H54 (cell line): ENCODE measurements around the gene ANKHD1.
A peak's percentile ranks its signal among the peaks of the same experiment; 100 is the strongest.

ENCODE experiments used
- DNase-seq: peaks from one replicate; pipeline ENCODE4 v3.0.0; 2011; ENCODE audit warnings: low spot score, mixed read lengths; ENCODE audit not compliant: insufficient read length
- FAIRE-seq: peaks from 3 replicates; lab custom pipeline; 2011; peaks lifted over from hg19 to GRCh38; lab: Jason Lieb, UNC
- POLR2A ChIP-seq: IDR thresholded peaks from 2 replicates; pipeline ENCODE4 v1.6.1; 2011; ENCODE audit warnings: low read depth, mild to moderate bottlenecking, low read length

Gene ANKHD1

DNA sequence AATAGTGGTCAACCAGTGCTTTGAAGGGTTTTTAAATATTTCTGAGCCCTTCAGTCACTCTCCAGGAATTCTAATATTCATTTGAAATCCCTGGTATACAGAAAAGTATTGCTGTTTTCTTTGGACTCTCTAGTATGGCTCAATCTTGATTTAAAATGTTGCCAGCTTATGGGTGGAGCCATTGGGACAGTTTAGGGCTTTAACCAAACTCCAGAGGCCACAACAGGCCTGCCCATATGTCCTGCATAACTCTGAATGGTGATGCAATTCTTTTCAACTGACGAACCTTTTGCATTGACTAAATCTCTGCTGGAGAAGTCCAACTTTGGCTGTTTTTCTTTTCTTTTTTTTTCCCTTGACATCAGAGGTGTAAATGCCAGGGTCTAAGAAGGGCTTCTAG, 10.3 kb upstream of the ANKHD1 start:
- no peak for FAIRE-seq
- no peak for TF ChIP-seq POLR2A
- no peak for DNase-seq

GRCh38 chr5:140391732-140392131, 9.9 kb upstream of the ANKHD1 start:
- FAIRE-seq (no peak), DNase-seq (no peak)
- TF ChIP-seq POLR2A = no peak

DNA sequence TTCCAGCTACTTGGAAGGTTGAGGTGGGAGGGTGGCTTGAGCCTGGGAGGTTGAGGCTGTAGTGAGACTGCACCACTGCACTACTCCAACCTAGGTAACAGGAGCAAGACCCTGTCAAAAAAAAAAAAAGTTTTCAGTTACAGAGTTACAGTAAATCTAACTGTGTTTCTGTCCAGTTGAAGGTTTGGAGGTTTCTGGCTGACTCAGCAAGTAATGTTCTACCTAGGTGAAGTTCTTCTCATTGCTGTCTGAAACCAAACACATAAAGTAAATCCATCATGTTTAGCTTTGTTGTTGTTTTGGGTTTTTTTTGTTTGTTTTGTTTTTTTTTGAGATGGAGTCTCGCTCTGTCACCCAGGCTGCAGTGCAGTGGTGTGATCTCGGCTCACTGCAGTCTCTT, 7.9 kb upstream of the ANKHD1 start:
- no peak for DNase-seq
- TF ChIP-seq POLR2A = no peak
- no peak for FAIRE-seq

DNA sequence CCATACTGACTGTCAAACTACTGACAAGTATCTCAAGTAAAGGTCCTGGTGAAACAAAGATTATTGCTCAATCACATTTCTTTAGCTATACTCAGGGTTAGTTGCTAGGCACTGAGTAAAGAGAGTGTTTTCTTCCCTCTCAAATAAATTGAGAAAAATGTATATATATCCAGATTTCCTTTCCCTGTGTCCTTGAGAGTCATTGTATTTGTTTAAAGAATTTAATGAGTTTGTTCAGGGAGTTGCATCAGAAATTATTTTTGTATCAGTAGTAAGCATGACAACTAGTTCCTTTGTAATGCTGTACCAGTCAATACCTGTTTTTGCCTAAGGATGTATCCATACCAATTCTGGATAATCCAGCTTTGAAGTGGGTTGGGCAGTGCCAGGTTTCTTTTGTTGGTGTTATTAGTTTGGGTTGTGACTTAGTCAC, 3.2 kb upstream of the ANKHD1 start:
- DNase-seq (no peak), FAIRE-seq (no peak)
- TF ChIP-seq POLR2A = no peak

- FAIRE-seq = no peak
- DNase-seq = no peak
- no peak for TF ChIP-seq POLR2A
Measured at GRCh38 chr5:140399979-140400729, 1.5 kb upstream of the ANKHD1 start.

GRCh38 chr5:140400730-140401361, 787 bp upstream of the ANKHD1 start:
- peak; percentile 80 for DNase-seq
- peak; percentile 23; the same call in 1 of the 2 replicates for TF ChIP-seq POLR2A
- peak; percentile 75 for FAIRE-seq

DNA sequence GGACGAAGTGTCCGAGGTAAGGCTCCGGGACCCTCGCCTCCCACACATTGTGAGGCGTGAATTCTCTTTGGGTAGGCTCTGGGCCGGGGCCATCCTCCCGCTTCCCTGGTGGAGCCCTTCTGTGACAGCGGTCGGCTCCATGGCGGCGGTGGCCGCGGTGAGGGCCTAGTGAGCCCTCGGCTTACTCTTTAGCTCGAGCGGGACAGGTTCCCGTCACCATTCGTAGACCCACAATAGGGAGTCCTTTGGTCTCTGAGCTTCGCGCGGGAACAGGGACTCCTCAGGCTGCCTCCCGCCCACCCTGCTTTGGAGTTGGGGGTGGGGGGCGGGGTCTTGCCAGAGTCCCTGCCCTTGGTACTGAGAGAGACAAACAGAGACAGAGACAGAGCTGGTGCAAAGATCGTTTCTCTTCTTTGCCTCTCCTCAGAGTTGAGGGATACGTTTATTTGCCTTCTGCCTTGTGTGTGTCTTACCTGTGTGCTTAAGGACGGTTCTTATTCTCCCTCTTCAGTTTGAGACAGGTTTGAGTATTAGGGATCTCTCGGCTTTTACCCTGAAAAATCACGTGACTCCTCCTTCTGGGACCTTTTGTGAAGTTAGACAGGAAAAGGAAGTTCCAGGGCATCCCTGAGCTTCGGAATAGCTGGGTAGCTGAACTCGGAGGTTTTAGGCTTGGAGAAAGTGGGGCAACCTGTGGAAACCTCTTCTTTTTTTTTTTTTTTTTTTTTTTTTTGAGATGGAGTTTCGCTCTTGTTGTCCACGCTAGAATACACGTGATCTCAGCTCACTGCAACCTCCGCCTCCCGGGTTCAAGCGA, 833 bp downstream of the ANKHD1 start:
- DNase-seq (peak; percentile 33), FAIRE-seq (no peak)
- TF ChIP-seq POLR2A = no peak

- DNase-seq = no peak
Measured at GRCh38 chr5:140403613-140404012, 2.0 kb downstream of the ANKHD1 start.

DNA sequence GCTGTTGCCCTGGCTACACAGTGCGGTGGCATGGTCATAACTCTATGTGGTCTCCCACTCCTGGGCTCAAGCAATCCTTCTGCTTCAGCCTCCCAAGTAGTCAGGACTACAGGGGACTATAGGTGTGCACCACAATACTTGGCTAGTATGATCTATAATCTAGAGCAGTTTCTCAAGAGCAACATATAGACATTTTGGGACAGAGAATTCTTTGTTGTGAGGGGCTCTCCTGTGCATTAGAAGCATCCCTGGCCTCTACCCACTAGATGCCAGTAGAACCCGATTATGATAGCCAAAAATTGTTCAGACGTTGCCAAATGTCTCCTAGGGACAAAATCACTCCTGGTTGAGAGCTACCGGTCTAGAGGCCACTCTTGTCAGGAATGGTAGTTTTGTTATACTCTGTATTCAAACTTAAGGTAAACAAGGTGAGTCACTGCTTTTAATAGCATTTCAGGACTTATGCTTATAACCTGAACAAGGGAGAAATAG, 7.2 kb downstream of the ANKHD1 start:
- TF ChIP-seq POLR2A = no peak
- no peak for DNase-seq
- peak; percentile 30 for FAIRE-seq

More at GRCh38 chr5:140403613-140404012, 2.0 kb downstream of the ANKHD1 start:
- no peak for FAIRE-seq
- no peak for TF ChIP-seq POLR2A

GRCh38 chr5:140413230-140413629, 11.6 kb downstream of the ANKHD1 start:
- FAIRE-seq = peak; percentile 45
- no peak for TF ChIP-seq POLR2A
- DNase-seq = no peak

DNA sequence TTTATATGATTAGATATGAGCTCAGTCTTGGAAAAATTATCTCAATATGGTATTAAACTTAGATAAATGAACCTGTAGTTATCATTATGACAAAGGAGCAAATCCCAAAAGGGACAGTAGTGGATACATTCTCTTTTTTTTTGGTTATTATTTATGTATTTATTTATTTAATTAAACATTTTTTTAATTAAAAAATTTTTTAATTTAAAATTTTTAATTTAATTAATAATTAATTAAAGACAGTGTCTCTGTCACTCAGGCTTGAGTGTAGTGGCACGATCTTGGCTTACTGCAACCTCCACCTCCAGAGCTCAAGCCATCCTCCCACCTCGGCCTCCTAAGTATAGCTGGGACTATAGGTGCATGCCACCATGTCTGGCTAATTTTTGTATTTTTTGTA, 15.6 kb downstream of the ANKHD1 start:
- DNase-seq (no peak), FAIRE-seq (no peak)
- TF ChIP-seq POLR2A = no peak

DNA sequence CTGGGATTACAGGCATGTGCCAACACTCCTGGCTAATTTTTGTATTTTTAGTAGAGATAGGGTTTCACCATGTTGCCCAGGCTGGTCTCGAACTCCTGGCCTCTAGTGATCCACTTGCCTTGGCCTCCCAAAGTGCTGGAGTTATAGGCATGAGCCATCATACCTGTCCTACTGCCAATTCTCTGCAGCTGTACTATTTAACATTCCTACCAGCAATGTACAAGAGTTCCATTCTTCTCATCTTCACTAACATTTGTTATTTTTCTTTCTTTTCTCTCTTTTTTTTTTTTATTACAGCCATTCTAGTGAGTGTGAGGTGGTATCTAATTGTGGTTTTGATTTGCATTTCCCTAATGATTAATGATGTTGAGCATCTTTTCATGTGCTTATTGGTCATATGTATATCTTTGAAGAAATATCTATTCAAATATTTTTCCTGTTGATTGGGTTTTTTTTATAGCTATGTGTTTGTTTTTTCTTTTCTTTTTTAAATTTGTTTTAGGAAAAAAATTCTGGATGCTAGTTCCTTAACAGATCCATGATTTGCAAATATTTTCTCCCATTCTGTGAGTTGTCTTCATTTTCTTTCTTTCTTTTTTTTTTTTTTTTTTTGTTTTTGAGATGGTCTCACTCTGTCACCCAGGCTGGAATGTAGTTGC, 17.4 kb downstream of the ANKHD1 start:
- TF ChIP-seq POLR2A = no peak
- DNase-seq = no peak
- no peak for FAIRE-seq

DNA sequence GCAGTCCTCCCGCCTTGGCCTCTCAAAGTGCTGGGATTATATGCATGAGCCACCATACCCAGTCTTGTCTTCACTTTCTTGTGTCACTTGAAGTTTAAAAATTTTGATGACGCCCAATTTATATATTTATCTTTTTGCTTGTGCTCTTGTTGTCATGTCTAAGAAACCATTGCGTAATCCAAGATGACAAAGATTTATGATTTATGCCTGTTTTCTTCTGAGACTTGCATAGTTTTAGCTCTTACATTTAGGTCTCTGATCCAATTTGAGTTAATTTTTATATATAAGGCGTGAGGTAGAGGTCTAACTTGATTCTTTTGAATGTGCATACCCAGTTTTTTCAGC, 18.6 kb downstream of the ANKHD1 start:
- DNase-seq (no peak), FAIRE-seq (no peak)
- TF ChIP-seq POLR2A = no peak
